Peyer's patch (tissue), 4 donors: ENCODE data around the gene C6orf163.

Experiments
- CTCF ChIP-seq, 6 experiments: fragments of 450-650 bp in 4 of 6; fragments of 200-600 bp in 2 of 6; sonication (generic) in 1 of 6; IDR thresholded peaks; one replicate each; pipeline ENCODE4 v1.5.1; 2017 to 2019; ENCODE audit warnings: antibody characterized with exemption in 6 of 6, mild to moderate bottlenecking in 3 of 6, moderate library complexity in 1 of 6
- POLR2A ChIP-seq, 2 donors: fragments of 450-650 bp; IDR thresholded peaks; one replicate each; pipeline ENCODE4 v1.5.1; 2017; ENCODE audit warnings: antibody characterized with exemption in 2 of 2, mild to moderate bottlenecking in 2 of 2, moderate library complexity in 2 of 2

GRCh38 chr6:87391334-87391733, 46.7 kb downstream of the C6orf163 start:
- TF ChIP-seq CTCF (IDR thresholded peaks at IDR 0.05): peak in 3 of 6 experiments; percentile 15 to 34 (median 26)
- no peak for TF ChIP-seq POLR2A (IDR thresholded peaks at IDR 0.05)
